H9 (cell line): Measurements from ENCODE around the gene ARHGEF2. TPM values are rescaled to one million over a fixed set of nuclear protein-coding genes. Genes with fewer than 3 reads are reported as not detected.

Experiments
- DNase-seq: peaks from one replicate; pipeline ENCODE4 v3.0.0-alpha.2; 2017
- H2AFZ ChIP-seq: one replicate; pipeline ENCODE4 v1.6.1; 2013; ENCODE audit warnings: mild to moderate bottlenecking, low read length, control low read depth, moderate library complexity
- H2AK5ac ChIP-seq: 2 replicates; pipeline ENCODE4 v1.6.1; 2013; ENCODE audit warnings: low read length, control low read depth, mixed read lengths; ENCODE audit not compliant: insufficient read length
- H2BK120ac ChIP-seq: one replicate; pipeline ENCODE4 v1.6.1; 2013; ENCODE audit warnings: low read depth, mild to moderate bottlenecking, low read length, control low read depth, inconsistent platforms; ENCODE audit not compliant: poor library complexity, severe bottlenecking
- H2BK12ac ChIP-seq: 2 replicates; pipeline ENCODE4 v1.6.1; 2013; ENCODE audit warnings: low read length, control low read depth, mixed read lengths, low read depth; ENCODE audit not compliant: insufficient read length
- H2BK15ac ChIP-seq: 2 replicates; pipeline ENCODE4 v1.6.1; 2013; ENCODE audit warnings: low read depth, low read length, control low read depth
- H2BK20ac ChIP-seq: one replicate; pipeline ENCODE4 v1.6.1; 2013; ENCODE audit warnings: low read depth, mild to moderate bottlenecking, low read length, control low read depth, inconsistent platforms; ENCODE audit not compliant: poor library complexity, severe bottlenecking
- H2BK5ac ChIP-seq: 2 replicates; pipeline ENCODE4 v1.6.1; 2013; ENCODE audit warnings: low read length, control low read depth, mixed read lengths; ENCODE audit not compliant: insufficient read length
- H3K14ac ChIP-seq: 2 replicates; pipeline ENCODE4 v1.6.1; 2013; ENCODE audit warnings: low read length, control low read depth; ENCODE audit not compliant: insufficient read depth
- H3K18ac ChIP-seq: 2 replicates; pipeline ENCODE4 v1.6.1; 2013; ENCODE audit warnings: low read depth, mild to moderate bottlenecking, mixed read lengths, low read length, control low read depth; ENCODE audit not compliant: insufficient read length
- H3K23ac ChIP-seq: 2 replicates; pipeline ENCODE4 v1.6.1; 2013; ENCODE audit warnings: low read length, control low read depth, mixed read lengths, low read depth; ENCODE audit not compliant: insufficient read length
- H3K23me2 ChIP-seq: 2 replicates; pipeline ENCODE4 v1.6.1; 2013; ENCODE audit warnings: low read depth, mild to moderate bottlenecking, mixed read lengths, low read length, control low read depth; ENCODE audit not compliant: insufficient read length, poor library complexity, severe bottlenecking
- H3K27ac ChIP-seq: 2 replicates; pipeline ENCODE4 v1.5.1; 2013; ENCODE audit warnings: low read length, control low read depth, mixed read lengths, low read depth; ENCODE audit not compliant: insufficient read length
- H3K27me3 ChIP-seq: 2 replicates; pipeline ENCODE4 v1.6.1; 2013; ENCODE audit warnings: low read length, control low read depth, inconsistent platforms; ENCODE audit not compliant: insufficient read depth
- H3K4ac ChIP-seq: 2 replicates; pipeline ENCODE4 v1.6.1; 2013; ENCODE audit warnings: low read depth, mild to moderate bottlenecking, control low read depth, inconsistent platforms, low read length, moderate library complexity
- H3K4me1 ChIP-seq: 2 replicates; pipeline ENCODE4 v1.6.1; 2013; ENCODE audit warnings: low read length, control low read depth, inconsistent platforms; ENCODE audit not compliant: insufficient read depth
- H3K4me2 ChIP-seq: 2 replicates; pipeline ENCODE4 v1.6.1; 2013; ENCODE audit warnings: low read length, control low read depth, mixed read lengths; ENCODE audit not compliant: insufficient read length, insufficient read depth
- H3K56ac ChIP-seq: 2 replicates; pipeline ENCODE4 v1.6.1; 2013; ENCODE audit warnings: low read depth, mild to moderate bottlenecking, mixed read lengths, low read length, control low read depth; ENCODE audit not compliant: insufficient read length
- H3K79me1 ChIP-seq: 2 replicates; pipeline ENCODE4 v1.6.1; 2013; ENCODE audit warnings: low read depth, mild to moderate bottlenecking, moderate library complexity, low read length, control low read depth, inconsistent platforms; ENCODE audit not compliant: insufficient read depth, poor library complexity, severe bottlenecking
- H3K79me2 ChIP-seq: 2 replicates; pipeline ENCODE4 v1.6.1; 2013; ENCODE audit warnings: low read length, control low read depth, inconsistent platforms; ENCODE audit not compliant: insufficient read depth
- H3K9ac ChIP-seq: 2 replicates; pipeline ENCODE4 v1.6.1; 2013; ENCODE audit warnings: low read length, control low read depth, mixed read lengths; ENCODE audit not compliant: insufficient read length; ENCODE audit errors: extremely low read depth
- H3K9me3 ChIP-seq: one replicate; pipeline ENCODE4 v1.6.1; 2013; ENCODE audit warnings: low read depth, low read length, inconsistent platforms; ENCODE audit not compliant: control insufficient read depth
- H3T11ph ChIP-seq: one replicate; pipeline ENCODE4 v1.6.1; 2013; ENCODE audit warnings: mild to moderate bottlenecking, low read length, control low read depth, inconsistent platforms
- H4K20me1 ChIP-seq: one replicate; pipeline ENCODE4 v1.6.1; 2013; ENCODE audit not compliant: control insufficient read depth, insufficient read length, insufficient read depth
- H4K5ac ChIP-seq: 2 replicates; pipeline ENCODE4 v1.6.1; 2013; ENCODE audit warnings: low read depth, mild to moderate bottlenecking, mixed read lengths, low read length, control low read depth; ENCODE audit not compliant: insufficient read length
- H4K8ac ChIP-seq: replicated peaks from 2 replicates; pipeline ENCODE4 v1.6.1; 2013; ENCODE audit warnings: low read length, control low read depth, mixed read lengths, low read depth; ENCODE audit not compliant: insufficient read length
- H4K91ac ChIP-seq: 2 replicates; pipeline ENCODE4 v1.6.1; 2013; ENCODE audit warnings: low read depth, mild to moderate bottlenecking, moderate library complexity, mixed read lengths, low read length, control low read depth; ENCODE audit not compliant: insufficient read length
- H3K27ac Mint-ChIP-seq, 3 experiments: 2 replicates in 2 of 3; 3 replicates in 1 of 3; pipeline ENCODE4 v1.8.0; 2020 to 2021; ENCODE audit warnings: mixed read lengths in 3 of 3, mild to moderate bottlenecking in 1 of 3, moderate library complexity in 1 of 3
- H3K27me3 Mint-ChIP-seq: 2 replicates; pipeline ENCODE4 v1.8.0; 2021; ENCODE audit warnings: low read depth, mild to moderate bottlenecking, moderate library complexity, mixed read lengths
- H3K36me3 Mint-ChIP-seq, 3 experiments: 2 replicates in 2 of 3; 3 replicates in 1 of 3; pipeline ENCODE4 v1.8.0; 2020 to 2021; ENCODE audit warnings: low read depth in 3 of 3, mixed read lengths in 3 of 3; ENCODE audit not compliant: insufficient read depth in 1 of 3
- H3K4me1 Mint-ChIP-seq, 2 experiments: 2 replicates each; pipeline ENCODE4 v1.8.0; 2020; ENCODE audit warnings: mixed read lengths in 2 of 2
- H3K4me3 Mint-ChIP-seq, 2 experiments: 2 replicates in 1 of 2; 3 replicates in 1 of 2; pipeline ENCODE4 v1.8.0; 2020 to 2021; ENCODE audit warnings: mild to moderate bottlenecking in 2 of 2, mixed read lengths in 2 of 2, moderate library complexity in 1 of 2
- H3K9me3 Mint-ChIP-seq, 2 experiments: 2 replicates in 1 of 2; 3 replicates in 1 of 2; pipeline ENCODE4 v1.8.0; 2020; ENCODE audit warnings: mild to moderate bottlenecking in 2 of 2, mixed read lengths in 2 of 2, moderate library complexity in 1 of 2
- CTCF ChIP-seq: fragments of 200-600 bp; sonication (generic); conservative IDR thresholded peaks from 3 replicates; pipeline ENCODE4 v1.8.0; 2021; ENCODE audit warnings: antibody characterized with exemption, mild to moderate bottlenecking
- WGBS: extraction: QIAGEN DNeasy Blood & Tissue Kit; methylation state at CpG from one replicate; pipeline ENCODE4 v1.1.7; 2013; ENCODE audit warnings: missing lambda C conversion rate, low lambda C conversion rate, mixed read lengths; ENCODE audit not compliant: insufficient read length; ENCODE audit errors: extremely low coverage; 5-methylcytosine and 5-hydroxymethylcytosine counted together
- total RNA-seq: library from RNA; stranded (reverse); gene quantifications from 2 replicates; pipeline ENCODE4 v1.2.1, GENCODE V29; 2021

The ARHGEF2 gene
- total RNA-seq, 1 experiment from 2014 or later: 111 TPM

GRCh38 chr1:155950829-155951228 is 27.5 kb downstream of the ARHGEF2 start:
- peaks cover 47 to 91% (median 75%) of the 10 kb centered on the region in 3 experiments; a peak in 6 of 7 replicates for H3K36me3 Mint-ChIP-seq

More at GRCh38 chr1:155950829-155951228, 27.5 kb downstream of the ARHGEF2 start:
- Histone ChIP-seq H3K23me2 (no peaks in the 10 kb centered on the region), H3K9me3 (no peaks in the 10 kb centered on the region), H4K20me1 (no peaks in the 10 kb centered on the region), H3K4ac (no peak overlapping the region), H4K8ac (no peak overlapping the region), H3K4me1 (no peaks in the 10 kb centered on the region), H3K79me1 (no peaks in the 10 kb centered on the region), H3K56ac (no peak overlapping the region), H3K18ac (no peak overlapping the region), H2AK5ac (no peak overlapping the region), H2BK15ac (no peak overlapping the region), H2BK12ac (no peak overlapping the region), H4K91ac (no peak overlapping the region), H3K23ac (no peak overlapping the region), H3K79me2 (no peaks in the 10 kb centered on the region), H3K9ac (no peak overlapping the region), H3K27me3 (no peaks in the 10 kb centered on the region), H3K27ac (no peak overlapping the region), H2AFZ (no peak overlapping the region), H4K5ac (no peak overlapping the region), H2BK120ac (no peak overlapping the region), H2BK20ac (no peak overlapping the region), H3K14ac (no peak overlapping the region), H2BK5ac (no peak overlapping the region), H3T11ph (no peak overlapping the region), H3K4me2 (no peak overlapping the region)
- Mint-ChIP-seq H3K27ac (no peak overlapping the region), H3K27me3 (no peaks in the 10 kb centered on the region), H3K4me1 (peaks cover 11 to 13% of the 10 kb centered on the region in 2 experiments), H3K9me3 (no peaks in the 10 kb centered on the region), H3K4me3 (no peak overlapping the region)
- DNase-seq: no peak
- WGBS: no CpG with 5 or more reads among the region's 27 CpGs
- TF ChIP-seq CTCF: no peak
